Activated naive CD4-positive, alpha-beta T cell treated with anti-CD3 and anti-CD28 coated beads, Interleukin-2, amount 50 U/mL, for 24 hours (primary cell): Measurements from ENCODE around the gene CLCN7.
"Not testable (repeated sequence)": the region's sequence is repeated elsewhere in the genome, so short reads cannot be mapped to it uniquely, and the experiment has no call there.

ENCODE experiments used
- H3K27ac Mint-ChIP-seq: one replicate; pipeline ENCODE4 v1.8.0; 2021; ENCODE audit warnings: mild to moderate bottlenecking, mixed read lengths
- H3K27me3 Mint-ChIP-seq: one replicate; pipeline ENCODE4 v1.8.0; 2021; ENCODE audit warnings: mixed read lengths
- H3K36me3 Mint-ChIP-seq: one replicate; pipeline ENCODE4 v1.8.0; 2021; ENCODE audit warnings: mixed read lengths
- H3K4me1 Mint-ChIP-seq: one replicate; pipeline ENCODE4 v1.8.0; 2021; ENCODE audit warnings: mixed read lengths
- H3K4me3 Mint-ChIP-seq: one replicate; pipeline ENCODE4 v1.8.0; 2021; ENCODE audit warnings: mild to moderate bottlenecking, mixed read lengths
- H3K9me3 Mint-ChIP-seq: one replicate; pipeline ENCODE4 v1.8.0; 2021; ENCODE audit warnings: mixed read lengths

The CLCN7 gene

GRCh38 chr16:1477033-1477432, 2.2 kb upstream of the CLCN7 start:
- no peaks in the 10 kb centered on the region for H3K27me3 Mint-ChIP-seq
- H3K27ac Mint-ChIP-seq: no peak overlapping the region
- no peak overlapping the region for H3K4me3 Mint-ChIP-seq
- H3K36me3 Mint-ChIP-seq: no peaks in the 10 kb centered on the region
- H3K9me3 Mint-ChIP-seq: no peaks in the 10 kb centered on the region
- H3K4me1 Mint-ChIP-seq: peaks cover 20% of the 10 kb centered on the region

- Mint-ChIP-seq H3K27me3 (no peaks in the 10 kb centered on the region), H3K4me3 (peak overlapping the region; percentile 89), H3K4me1 (peaks cover 32% of the 10 kb centered on the region), H3K27ac (peak overlapping the region; percentile 92), H3K9me3 (no peaks in the 10 kb centered on the region), H3K36me3 (no peaks in the 10 kb centered on the region)
Observed at GRCh38 chr16:1475552-1476114, 805 bp upstream of the CLCN7 start.

GRCh38 chr16:1474082-1474795, 589 bp downstream of the CLCN7 start:
- Mint-ChIP-seq H3K27me3 (no peaks in the 10 kb centered on the region), H3K27ac (peak overlapping the region; percentile 23), H3K4me1 (peaks cover 43% of the 10 kb centered on the region), H3K9me3 (no peaks in the 10 kb centered on the region), H3K36me3 (peaks cover 1% of the 10 kb centered on the region), H3K4me3 (peak overlapping the region; percentile 84)

GRCh38 chr16:1472974-1473373, 1.9 kb downstream of the CLCN7 start:
- H3K9me3 Mint-ChIP-seq: no peaks in the 10 kb centered on the region
- H3K36me3 Mint-ChIP-seq: peaks cover 1% of the 10 kb centered on the region
- no peaks in the 10 kb centered on the region for H3K27me3 Mint-ChIP-seq
- H3K27ac Mint-ChIP-seq: no peak overlapping the region
- H3K4me1 Mint-ChIP-seq: peaks cover 43% of the 10 kb centered on the region
- H3K4me3 Mint-ChIP-seq: peak overlapping the region; percentile 51

GRCh38 chr16:1471569-1472194, 3.1 kb downstream of the CLCN7 start:
- no peaks in the 10 kb centered on the region for H3K27me3 Mint-ChIP-seq
- H3K36me3 Mint-ChIP-seq: peaks cover 1% of the 10 kb centered on the region
- no peaks in the 10 kb centered on the region for H3K9me3 Mint-ChIP-seq
- H3K4me1 Mint-ChIP-seq: peaks cover 47% of the 10 kb centered on the region
- no peak overlapping the region for H3K4me3 Mint-ChIP-seq
- no peak overlapping the region for H3K27ac Mint-ChIP-seq

- Mint-ChIP-seq H3K27me3 (no peaks in the 10 kb centered on the region), H3K27ac (no peak overlapping the region), H3K36me3 (peaks cover 1% of the 10 kb centered on the region), H3K4me3 (no peak overlapping the region), H3K9me3 (no peaks in the 10 kb centered on the region), H3K4me1 (peaks cover 43% of the 10 kb centered on the region)
Observed at GRCh38 chr16:1470481-1471251, 4.2 kb downstream of the CLCN7 start.

GRCh38 chr16:1469693-1470201, 5.1 kb downstream of the CLCN7 start:
- no peak overlapping the region for H3K27ac Mint-ChIP-seq
- peak overlapping the region; percentile 62 for H3K4me3 Mint-ChIP-seq
- H3K36me3 Mint-ChIP-seq: peaks cover 1% of the 10 kb centered on the region
- H3K27me3 Mint-ChIP-seq: no peaks in the 10 kb centered on the region
- H3K4me1 Mint-ChIP-seq: peaks cover 39% of the 10 kb centered on the region
- H3K9me3 Mint-ChIP-seq: no peaks in the 10 kb centered on the region

- H3K4me3 Mint-ChIP-seq, H3K36me3 Mint-ChIP-seq, H3K27me3 Mint-ChIP-seq, H3K27ac Mint-ChIP-seq, H3K9me3 Mint-ChIP-seq: not testable (repeated sequence)
- H3K4me1 Mint-ChIP-seq: peaks cover 38% of the 10 kb centered on the region
Observed at GRCh38 chr16:1469141-1469540, 5.7 kb downstream of the CLCN7 start.

GRCh38 chr16:1468426-1468810, 6.4 kb downstream of the CLCN7 start:
- Mint-ChIP-seq H3K4me1 (peaks cover 35% of the 10 kb centered on the region), H3K27ac (no peak overlapping the region)

GRCh38 chr16:1466968-1467521, 7.8 kb downstream of the CLCN7 start:
- no peak overlapping the region for H3K4me3 Mint-ChIP-seq
- H3K27ac Mint-ChIP-seq: no peak overlapping the region
- H3K4me1 Mint-ChIP-seq: peaks cover 27% of the 10 kb centered on the region
- H3K27me3 Mint-ChIP-seq: no peaks in the 10 kb centered on the region
- peaks cover 3% of the 10 kb centered on the region for H3K36me3 Mint-ChIP-seq
- no peaks in the 10 kb centered on the region for H3K9me3 Mint-ChIP-seq

More at GRCh38 chr16:1468426-1468810, 6.4 kb downstream of the CLCN7 start:
- Mint-ChIP-seq H3K36me3 (peaks cover 1% of the 10 kb centered on the region), H3K4me3 (no peak overlapping the region), H3K9me3 (no peaks in the 10 kb centered on the region), H3K27me3 (no peaks in the 10 kb centered on the region)

GRCh38 chr16:1466054-1466453, 8.8 kb downstream of the CLCN7 start:
- no peaks in the 10 kb centered on the region for H3K27me3 Mint-ChIP-seq
- no peaks in the 10 kb centered on the region for H3K9me3 Mint-ChIP-seq
- H3K4me3 Mint-ChIP-seq: no peak overlapping the region
- H3K27ac Mint-ChIP-seq: no peak overlapping the region
- H3K36me3 Mint-ChIP-seq: peaks cover 3% of the 10 kb centered on the region
- peaks cover 19% of the 10 kb centered on the region for H3K4me1 Mint-ChIP-seq

GRCh38 chr16:1465567-1465915, 9.3 kb downstream of the CLCN7 start:
- H3K9me3 Mint-ChIP-seq: no peaks in the 10 kb centered on the region
- H3K27ac Mint-ChIP-seq: no peak overlapping the region
- H3K4me3 Mint-ChIP-seq: no peak overlapping the region
- peaks cover 3% of the 10 kb centered on the region for H3K36me3 Mint-ChIP-seq
- H3K4me1 Mint-ChIP-seq: peaks cover 14% of the 10 kb centered on the region
- H3K27me3 Mint-ChIP-seq: no peaks in the 10 kb centered on the region

GRCh38 chr16:1464894-1465566, 9.8 kb downstream of the CLCN7 start:
- Mint-ChIP-seq H3K4me3 (no peak overlapping the region), H3K27ac (no peak overlapping the region), H3K27me3 (no peaks in the 10 kb centered on the region), H3K9me3 (no peaks in the 10 kb centered on the region), H3K4me1 (peaks cover 10% of the 10 kb centered on the region), H3K36me3 (peaks cover 3% of the 10 kb centered on the region)

- peaks cover 2% of the 10 kb centered on the region for H3K36me3 Mint-ChIP-seq
- no peaks in the 10 kb centered on the region for H3K9me3 Mint-ChIP-seq
- no peak overlapping the region for H3K4me3 Mint-ChIP-seq
- peaks cover 4% of the 10 kb centered on the region for H3K4me1 Mint-ChIP-seq
- H3K27me3 Mint-ChIP-seq: no peaks in the 10 kb centered on the region
- no peak overlapping the region for H3K27ac Mint-ChIP-seq
Observed at GRCh38 chr16:1464196-1464893, 10.5 kb downstream of the CLCN7 start.
